CD4-positive, CD25-positive, alpha-beta regulatory T cell (primary cell): ENCODE results near the gene COL3A1. TPM values are rescaled to one million over a fixed set of nuclear protein-coding genes. Genes with fewer than 3 reads are reported as not detected.

Experiments
- ATAC-seq, 2 donors: fragments of 150-1000 bp; cut with Tn5 transposase; one replicate each; pipeline ENCODE4 v1.10.0; 2021; ENCODE audit warnings: low read depth in 2 of 2, moderate number of reproducible peaks in 2 of 2, moderate library complexity in 1 of 2
- DNase-seq, 3 donors: peaks; one replicate each; pipeline versions ENCODE4 v3.0.0 to v3.0.0-alpha.2; 2012 to 2022; ENCODE audit warnings: mixed read lengths in 1 of 3
- H3K27ac ChIP-seq: one replicate; pipeline ENCODE4 v1.7.0; 2013; ENCODE audit warnings: mild to moderate bottlenecking, low read length; ENCODE audit not compliant: insufficient read depth, poor library complexity, severe bottlenecking
- H3K27me3 ChIP-seq: one replicate; pipeline ENCODE4 v1.7.0; 2013; ENCODE audit warnings: low read length; ENCODE audit not compliant: control insufficient read depth, insufficient read depth
- H3K36me3 ChIP-seq: one replicate; pipeline ENCODE4 v1.7.0; 2013; ENCODE audit warnings: mild to moderate bottlenecking, low read length, moderate library complexity; ENCODE audit not compliant: control insufficient read depth, insufficient read depth
- H3K4me1 ChIP-seq: 2 replicates; pipeline ENCODE4 v1.7.0; 2013; ENCODE audit warnings: mild to moderate bottlenecking, low read length; ENCODE audit not compliant: insufficient read depth, control insufficient read depth, poor library complexity, severe bottlenecking
- H3K4me3 ChIP-seq: one replicate; pipeline ENCODE4 v1.7.0; 2013; ENCODE audit warnings: low read depth, mild to moderate bottlenecking, low read length, moderate library complexity
- H3K9me3 ChIP-seq, 2 experiments: 1 replicate in 1 of 2; 2 replicates in 1 of 2; pipeline ENCODE4 v1.7.0; 2013; ENCODE audit warnings: low read length in 2 of 2, mild to moderate bottlenecking in 1 of 2, moderate library complexity in 1 of 2; ENCODE audit not compliant: control insufficient read depth in 2 of 2
- H3K27ac Mint-ChIP-seq, 3 donors: one replicate each; pipeline ENCODE4 v1.8.0; 2020 to 2022; ENCODE audit warnings: mild to moderate bottlenecking in 3 of 3, mixed read lengths in 3 of 3, moderate library complexity in 2 of 3
- H3K27me3 Mint-ChIP-seq: one replicate; pipeline ENCODE4 v1.8.0; 2022; ENCODE audit warnings: mild to moderate bottlenecking, mixed read lengths
- H3K36me3 Mint-ChIP-seq: one replicate; pipeline ENCODE4 v1.8.0; 2020; ENCODE audit warnings: mixed read lengths
- H3K4me1 Mint-ChIP-seq, 4 donors: one replicate each; pipeline ENCODE4 v1.8.0; 2020 to 2022; ENCODE audit warnings: mixed read lengths in 4 of 4, mild to moderate bottlenecking in 1 of 4
- H3K4me3 Mint-ChIP-seq, 4 donors: one replicate each; pipeline ENCODE4 v1.8.0; 2020 to 2022; ENCODE audit warnings: mild to moderate bottlenecking in 4 of 4, mixed read lengths in 4 of 4, moderate library complexity in 3 of 4
- H3K9me3 Mint-ChIP-seq, 7 donors: one replicate each; pipeline ENCODE4 v1.8.0; 2020 to 2022; ENCODE audit warnings: mixed read lengths in 7 of 7, mild to moderate bottlenecking in 3 of 7, moderate library complexity in 2 of 7
- polyA plus RNA-seq, 4 donors: library from polyadenylated mRNA; unstranded; fragments of 300-500 nt; fragmentation: Illumina TruSeq; gene quantifications; one replicate each; pipeline ENCODE4 v1.2.3, GENCODE V29; 2021
- total RNA-seq: library from RNA; stranded (reverse); gene quantifications from one replicate; pipeline ENCODE4 v1.2.3, GENCODE V29; 2022

COL3A1 gene
- total and polyA plus RNA-seq, 5 donors from 2014 or later, result not detected

GRCh38 chr2:189013031-189013430 lies 38.9 kb downstream of the COL3A1 start:
- Mint-ChIP-seq H3K4me1 (no peaks in the 10 kb centered on the region), H3K27ac (no peak overlapping the region), H3K4me3 (no peak overlapping the region), H3K36me3 (no peaks in the 10 kb centered on the region), H3K9me3 (no peaks in the 10 kb centered on the region), H3K27me3 (no peaks in the 10 kb centered on the region)
- DNase-seq (no peak), ATAC-seq (no peak)
- H3K9me3 ChIP-seq, result no peaks in the 10 kb centered on the region
- H3K27me3 ChIP-seq, result no peaks in the 10 kb centered on the region
- no peaks in the 10 kb centered on the region for H3K36me3 ChIP-seq
- H3K27ac ChIP-seq, result no peak overlapping the region
- H3K4me3 ChIP-seq, result no peak overlapping the region
- H3K4me1 ChIP-seq, result no peaks in the 10 kb centered on the region

- Mint-ChIP-seq H3K4me3 (no peak overlapping the region), H3K9me3 (no peaks in the 10 kb centered on the region)
These were observed 39.7 kb downstream of the COL3A1 start for GRCh38 chr2:189013671-189014448.

GRCh38 chr2:189014449-189015138 lies 40.4 kb downstream of the COL3A1 start:
- no peak for ATAC-seq
- no peaks in the 10 kb centered on the region for H3K9me3 Mint-ChIP-seq

More at GRCh38 chr2:189013671-189014448, 39.7 kb downstream of the COL3A1 start:
- Histone ChIP-seq H3K27me3 (no peaks in the 10 kb centered on the region), H3K36me3 (no peaks in the 10 kb centered on the region), H3K4me3 (no peak overlapping the region), H3K9me3 (no peaks in the 10 kb centered on the region), H3K27ac (no peak overlapping the region), H3K4me1 (no peaks in the 10 kb centered on the region)
- H3K36me3 Mint-ChIP-seq, result no peaks in the 10 kb centered on the region
- no peak for DNase-seq
- no peak overlapping the region for H3K27ac Mint-ChIP-seq
- ATAC-seq, result no peak
- H3K27me3 Mint-ChIP-seq, result no peaks in the 10 kb centered on the region
- H3K4me1 Mint-ChIP-seq, result no peaks in the 10 kb centered on the region

GRCh38 chr2:189015359-189015758 lies 41.2 kb downstream of the COL3A1 start:
- Histone ChIP-seq H3K36me3 (no peaks in the 10 kb centered on the region), H3K27me3 (no peaks in the 10 kb centered on the region), H3K4me1 (no peaks in the 10 kb centered on the region), H3K4me3 (no peak overlapping the region), H3K27ac (no peak overlapping the region), H3K9me3 (no peaks in the 10 kb centered on the region)
- DNase-seq (no peak), ATAC-seq (no peak)
- Mint-ChIP-seq H3K4me3 (no peak overlapping the region), H3K27ac (no peak overlapping the region), H3K9me3 (no peaks in the 10 kb centered on the region), H3K36me3 (no peaks in the 10 kb centered on the region), H3K27me3 (no peaks in the 10 kb centered on the region), H3K4me1 (no peaks in the 10 kb centered on the region)

More at GRCh38 chr2:189014449-189015138, 40.4 kb downstream of the COL3A1 start:
- Mint-ChIP-seq H3K27ac (no peak overlapping the region), H3K27me3 (no peaks in the 10 kb centered on the region), H3K4me1 (no peaks in the 10 kb centered on the region), H3K4me3 (no peak overlapping the region), H3K36me3 (no peaks in the 10 kb centered on the region)
- DNase-seq, result no peak
- H3K36me3 ChIP-seq, result no peaks in the 10 kb centered on the region
- no peak overlapping the region for H3K4me3 ChIP-seq
- no peaks in the 10 kb centered on the region for H3K4me1 ChIP-seq
- no peak overlapping the region for H3K27ac ChIP-seq
- no peaks in the 10 kb centered on the region for H3K9me3 ChIP-seq
- H3K27me3 ChIP-seq, result no peaks in the 10 kb centered on the region

- no peaks in the 10 kb centered on the region for H3K9me3 Mint-ChIP-seq
- no peak overlapping the region for H3K4me3 Mint-ChIP-seq
- H3K4me1 Mint-ChIP-seq, result no peaks in the 10 kb centered on the region
- ATAC-seq, result no peak
- no peak for DNase-seq
- H3K36me3 Mint-ChIP-seq, result no peaks in the 10 kb centered on the region
- Histone ChIP-seq H3K4me1 (no peaks in the 10 kb centered on the region), H3K27me3 (no peaks in the 10 kb centered on the region), H3K27ac (no peak overlapping the region), H3K9me3 (no peaks in the 10 kb centered on the region), H3K36me3 (no peaks in the 10 kb centered on the region), H3K4me3 (no peak overlapping the region)
- no peaks in the 10 kb centered on the region for H3K27me3 Mint-ChIP-seq
- no peak overlapping the region for H3K27ac Mint-ChIP-seq
These were observed 42.2 kb downstream of the COL3A1 start for GRCh38 chr2:189016311-189016861.

GRCh38 chr2:189018631-189019030 lies 44.5 kb downstream of the COL3A1 start:
- no peaks in the 10 kb centered on the region for H3K27me3 Mint-ChIP-seq
- Histone ChIP-seq H3K27ac (no peak overlapping the region), H3K4me3 (no peak overlapping the region), H3K4me1 (no peaks in the 10 kb centered on the region), H3K36me3 (no peaks in the 10 kb centered on the region), H3K9me3 (no peaks in the 10 kb centered on the region), H3K27me3 (no peaks in the 10 kb centered on the region)
- H3K36me3 Mint-ChIP-seq, result no peaks in the 10 kb centered on the region
- no peak for DNase-seq
- H3K4me1 Mint-ChIP-seq, result no peaks in the 10 kb centered on the region
- ATAC-seq, result no peak
- H3K27ac Mint-ChIP-seq, result no peak overlapping the region
- H3K4me3 Mint-ChIP-seq, result no peak overlapping the region
- H3K9me3 Mint-ChIP-seq, result peaks cover 0 to 5% (median 0%) of the 10 kb centered on the region in 7 donors

- Histone ChIP-seq H3K36me3 (no peaks in the 10 kb centered on the region), H3K4me1 (no peaks in the 10 kb centered on the region), H3K4me3 (no peak overlapping the region), H3K27me3 (no peaks in the 10 kb centered on the region), H3K27ac (no peak overlapping the region), H3K9me3 (no peaks in the 10 kb centered on the region)
- no peaks in the 10 kb centered on the region for H3K36me3 Mint-ChIP-seq
- H3K4me1 Mint-ChIP-seq, result no peaks in the 10 kb centered on the region
- no peak for ATAC-seq
- H3K9me3 Mint-ChIP-seq, result peaks cover 0 to 5% (median 1%) of the 10 kb centered on the region in 7 donors
- H3K27me3 Mint-ChIP-seq, result no peaks in the 10 kb centered on the region
- DNase-seq, result no peak
- no peak overlapping the region for H3K27ac Mint-ChIP-seq
- H3K4me3 Mint-ChIP-seq, result no peak overlapping the region
These were observed 46.0 kb downstream of the COL3A1 start for GRCh38 chr2:189020179-189020578.
